SU-DHL-6 (cell line): Measurements from ENCODE around the gene LRRC18.

ENCODE experiments used
- EZH2phosphoT487 ChIP-seq: fragments of 200-600 bp; sonication (generic), shearing (Covaris generic); conservative IDR thresholded peaks from 2 replicates; pipeline ENCODE4 v1.6.1; 2018; ENCODE audit warnings: mild to moderate bottlenecking, antibody characterized with exemption, low read length, moderate library complexity, mixed read lengths
- TF ChIP-seq, protein P1 (sequence below): fragments of 200-600 bp; sonication (generic); IDR thresholded peaks from one replicate; pipeline ENCODE4 v1.5.1; 2017; ENCODE audit warnings: antibody characterized with exemption, mild to moderate bottlenecking, low read length, moderate library complexity; ENCODE audit not compliant: insufficient read depth, poor library complexity, severe bottlenecking

DNA sequence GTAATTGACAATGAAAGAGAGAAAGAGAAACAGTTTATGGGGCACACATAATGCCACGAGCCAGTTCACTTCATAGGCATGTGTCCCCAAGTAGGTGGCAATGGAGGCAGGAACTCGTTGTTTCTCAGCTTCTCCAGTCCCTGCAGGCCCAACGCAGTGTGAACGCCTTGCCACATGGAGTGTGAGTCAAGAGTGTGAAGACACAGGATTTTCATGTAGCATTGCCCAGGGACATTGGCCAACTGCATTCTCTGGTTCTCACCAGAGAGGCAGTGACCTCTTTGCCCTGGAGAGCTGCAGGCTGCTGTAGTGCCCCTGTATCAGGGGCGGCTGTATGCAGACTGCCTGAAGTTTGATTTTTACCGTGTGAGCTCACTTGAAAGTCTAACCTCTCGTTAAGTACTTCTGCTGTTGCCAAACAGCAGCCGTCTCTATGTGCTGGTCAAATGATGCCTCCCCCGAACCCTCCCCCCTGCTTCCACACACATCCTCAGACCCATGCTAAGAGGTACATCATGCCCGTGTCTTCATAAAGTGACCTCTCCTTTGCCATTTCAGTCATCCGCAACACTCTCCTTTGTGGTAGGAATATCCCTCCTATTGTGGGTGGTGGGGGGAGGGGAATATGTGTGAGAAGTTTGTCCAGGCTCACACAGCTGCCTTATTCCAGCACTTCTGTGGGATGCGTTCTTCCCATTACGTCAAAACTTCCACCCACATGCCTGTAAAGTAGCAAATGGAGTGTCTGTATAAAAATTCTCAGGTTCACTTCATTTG is 12.7 kb downstream of the LRRC18 start:
- TF ChIP-seq, protein P1, sequence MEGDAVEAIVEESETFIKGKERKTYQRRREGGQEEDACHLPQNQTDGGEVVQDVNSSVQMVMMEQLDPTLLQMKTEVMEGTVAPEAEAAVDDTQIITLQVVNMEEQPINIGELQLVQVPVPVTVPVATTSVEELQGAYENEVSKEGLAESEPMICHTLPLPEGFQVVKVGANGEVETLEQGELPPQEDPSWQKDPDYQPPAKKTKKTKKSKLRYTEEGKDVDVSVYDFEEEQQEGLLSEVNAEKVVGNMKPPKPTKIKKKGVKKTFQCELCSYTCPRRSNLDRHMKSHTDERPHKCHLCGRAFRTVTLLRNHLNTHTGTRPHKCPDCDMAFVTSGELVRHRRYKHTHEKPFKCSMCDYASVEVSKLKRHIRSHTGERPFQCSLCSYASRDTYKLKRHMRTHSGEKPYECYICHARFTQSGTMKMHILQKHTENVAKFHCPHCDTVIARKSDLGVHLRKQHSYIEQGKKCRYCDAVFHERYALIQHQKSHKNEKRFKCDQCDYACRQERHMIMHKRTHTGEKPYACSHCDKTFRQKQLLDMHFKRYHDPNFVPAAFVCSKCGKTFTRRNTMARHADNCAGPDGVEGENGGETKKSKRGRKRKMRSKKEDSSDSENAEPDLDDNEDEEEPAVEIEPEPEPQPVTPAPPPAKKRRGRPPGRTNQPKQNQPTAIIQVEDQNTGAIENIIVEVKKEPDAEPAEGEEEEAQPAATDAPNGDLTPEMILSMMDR = no peak
- no peak for TF ChIP-seq EZH2phosphoT487
